K562 (cell line): Measurements from ENCODE around the gene DLL4. TPM values are rescaled to one million over a fixed set of nuclear protein-coding genes. Genes with fewer than 3 reads are reported as not detected.
A peak's percentile ranks its signal among the peaks of the same experiment; 100 is the strongest.

Experiments
- CBX3 ChIP-seq, 2 experiments: IDR thresholded peaks; 1 replicate in 1 of 2; 2 replicates in 1 of 2; pipeline ENCODE4 v1.6.1; 2012; ENCODE audit warnings: inconsistent platforms in 2 of 2, low read length in 2 of 2, borderline replicate concordance in 1 of 2, control low read depth in 1 of 2
- CHD2 ChIP-seq: IDR thresholded peaks from 2 replicates; pipeline ENCODE4 v1.6.1; 2011; ENCODE audit warnings: low read depth, low read length
- EHMT2 ChIP-seq: fragments of 450-650 bp; IDR thresholded peaks from 2 replicates; pipeline ENCODE4 v1.6.1; 2018; ENCODE audit warnings: antibody characterized with exemption
- HDAC2 ChIP-seq: fragments of 450-650 bp; IDR thresholded peaks from 2 replicates; pipeline ENCODE4 v1.6.1; 2016; ENCODE audit warnings: mild to moderate bottlenecking
- MXI1 ChIP-seq: IDR thresholded peaks from 2 replicates; pipeline ENCODE4 v1.6.1; 2011; ENCODE audit warnings: low read depth, mild to moderate bottlenecking, improper control_type of control experiment, low read length
- YY1 ChIP-seq, 3 experiments: IDR thresholded peaks; 2 replicates each; pipeline ENCODE4 v1.6.1; 2011; ENCODE audit warnings: low read length in 2 of 3, mild to moderate bottlenecking in 2 of 3, moderate library complexity in 2 of 3, borderline replicate concordance in 1 of 3, control low read depth in 1 of 3, low read depth in 1 of 3; ENCODE audit not compliant: insufficient read depth in 3 of 3, insufficient replicate concordance in 2 of 3, control insufficient read depth in 1 of 3, insufficient read length in 1 of 3; ENCODE audit errors: extremely low read depth in 1 of 3
- ZKSCAN1 ChIP-seq: fragments of 150-350 bp; IDR thresholded peaks from 2 replicates; pipeline ENCODE4 v1.6.1; 2016; ENCODE audit warnings: low read depth, low read length
- polyA plus RNA-seq, 8 experiments: library from polyadenylated mRNA; depleted of rRNA in 4 of 8; stranded (reverse) in 5 of 8; unstranded in 3 of 8; fragments of >200 nt; fragmentation: Nextera tagmentation in 2 of 8; fragmentation: Illumina TruSeq in 1 of 8; extraction: Ambion mirVana in 2 of 8; extraction: Trizol in 1 of 8; gene quantifications; 2 replicates each; pipeline versions ENCODE4 v1.2.1 to v1.2.3, GENCODE V29; 2011 to 2014; ENCODE audit warnings: inconsistent platforms in 1 of 8, missing spikeins in 1 of 8
- total RNA-seq, 7 experiments: library from RNA; depleted of rRNA in 6 of 7; stranded (reverse); fragments of >200 nt in 6 of 7; fragmentation: Illumina TruSeq in 2 of 7; extraction: Trizol in 2 of 7; gene quantifications; 2 replicates each; pipeline versions ENCODE4 v1.2.1 to v1.2.3, GENCODE V29; 2011 to 2021; ENCODE audit warnings: low replicate concordance in 1 of 7
- TF ChIP-seq, protein P1 (sequence below): fragments of 200-800 bp; sonication (Bioruptor generic); IDR thresholded peaks from 2 replicates; pipeline ENCODE4 v1.6.1; 2016; ENCODE audit warnings: missing genetic modification characterization, missing compliant biosample characterization

DLL4 gene
- total and polyA plus RNA-seq, 9 of the 15 experiments (the other 6 are each of a cell fraction or from before 2014, with no cell fraction given) = 0.04 to 1.1 (median 0.41) TPM; not detected in 1

DNA sequence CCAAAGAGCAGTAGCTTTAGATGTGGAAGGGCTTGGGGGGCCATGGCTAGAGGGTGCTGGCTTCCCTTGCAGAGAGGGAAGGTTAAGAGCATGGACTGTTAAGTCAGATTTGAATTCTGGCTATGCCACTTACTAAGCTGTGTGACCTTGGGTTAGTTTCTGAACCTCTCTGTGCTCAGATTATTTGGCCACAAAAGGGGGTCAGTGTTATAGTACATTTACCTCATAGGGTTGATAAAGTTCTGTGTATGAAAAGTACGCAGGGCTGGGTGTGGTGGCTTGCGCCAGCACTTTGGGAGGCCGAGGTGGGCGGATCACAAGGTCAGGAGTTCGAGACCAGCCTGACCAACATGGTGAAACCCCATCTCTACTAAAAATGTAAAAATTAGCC, 28.1 kb upstream of the DLL4 start (continued):
- TF ChIP-seq, protein P1, sequence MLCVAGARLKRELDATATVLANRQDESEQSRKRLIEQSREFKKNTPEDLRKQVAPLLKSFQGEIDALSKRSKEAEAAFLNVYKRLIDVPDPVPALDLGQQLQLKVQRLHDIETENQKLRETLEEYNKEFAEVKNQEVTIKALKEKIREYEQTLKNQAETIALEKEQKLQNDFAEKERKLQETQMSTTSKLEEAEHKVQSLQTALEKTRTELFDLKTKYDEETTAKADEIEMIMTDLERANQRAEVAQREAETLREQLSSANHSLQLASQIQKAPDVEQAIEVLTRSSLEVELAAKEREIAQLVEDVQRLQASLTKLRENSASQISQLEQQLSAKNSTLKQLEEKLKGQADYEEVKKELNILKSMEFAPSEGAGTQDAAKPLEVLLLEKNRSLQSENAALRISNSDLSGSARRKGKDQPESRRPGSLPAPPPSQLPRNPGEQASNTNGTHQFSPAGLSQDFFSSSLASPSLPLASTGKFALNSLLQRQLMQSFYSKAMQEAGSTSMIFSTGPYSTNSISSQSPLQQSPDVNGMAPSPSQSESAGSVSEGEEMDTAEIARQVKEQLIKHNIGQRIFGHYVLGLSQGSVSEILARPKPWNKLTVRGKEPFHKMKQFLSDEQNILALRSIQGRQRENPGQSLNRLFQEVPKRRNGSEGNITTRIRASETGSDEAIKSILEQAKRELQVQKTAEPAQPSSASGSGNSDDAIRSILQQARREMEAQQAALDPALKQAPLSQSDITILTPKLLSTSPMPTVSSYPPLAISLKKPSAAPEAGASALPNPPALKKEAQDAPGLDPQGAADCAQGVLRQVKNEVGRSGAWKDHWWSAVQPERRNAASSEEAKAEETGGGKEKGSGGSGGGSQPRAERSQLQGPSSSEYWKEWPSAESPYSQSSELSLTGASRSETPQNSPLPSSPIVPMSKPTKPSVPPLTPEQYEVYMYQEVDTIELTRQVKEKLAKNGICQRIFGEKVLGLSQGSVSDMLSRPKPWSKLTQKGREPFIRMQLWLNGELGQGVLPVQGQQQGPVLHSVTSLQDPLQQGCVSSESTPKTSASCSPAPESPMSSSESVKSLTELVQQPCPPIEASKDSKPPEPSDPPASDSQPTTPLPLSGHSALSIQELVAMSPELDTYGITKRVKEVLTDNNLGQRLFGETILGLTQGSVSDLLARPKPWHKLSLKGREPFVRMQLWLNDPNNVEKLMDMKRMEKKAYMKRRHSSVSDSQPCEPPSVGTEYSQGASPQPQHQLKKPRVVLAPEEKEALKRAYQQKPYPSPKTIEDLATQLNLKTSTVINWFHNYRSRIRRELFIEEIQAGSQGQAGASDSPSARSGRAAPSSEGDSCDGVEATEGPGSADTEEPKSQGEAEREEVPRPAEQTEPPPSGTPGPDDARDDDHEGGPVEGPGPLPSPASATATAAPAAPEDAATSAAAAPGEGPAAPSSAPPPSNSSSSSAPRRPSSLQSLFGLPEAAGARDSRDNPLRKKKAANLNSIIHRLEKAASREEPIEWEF (CRISPR knock-in tag) = no peak
- TF ChIP-seq HDAC2 = peak; percentile 83
- TF ChIP-seq MXI1 = no peak
- no peak for TF ChIP-seq YY1 (IDR thresholded peaks at IDR 0.05; ENCODE audit: borderline replicate concordance in 1 of 3, control insufficient read depth in 1 of 3, extremely low read depth in 1 of 3, insufficient read depth in 3 of 3, insufficient read length in 1 of 3, insufficient replicate concordance in 2 of 3, low read depth in 1 of 3, low read length in 2 of 3)
- peak in 1 of 2 experiments; percentile 33; a peak in 1 of 3 replicates for TF ChIP-seq CBX3 (IDR thresholded peaks at IDR 0.05; ENCODE audit: borderline replicate concordance in 1 of 2, low read length in 2 of 2)
- no peak for TF ChIP-seq ZKSCAN1
- TF ChIP-seq EHMT2 = no peak
- no peak for TF ChIP-seq CHD2
